ENCODE results near the gene FCRL4. TPM values are rescaled to one million over a fixed set of nuclear protein-coding genes. Genes with fewer than 3 reads are reported as not detected.
"Not testable (repeated sequence)": the region's sequence is repeated elsewhere in the genome, so short reads cannot be mapped to it uniquely, and the experiment has no call there.

FCRL4 gene
- total and polyA plus RNA-seq, 2 of the 4 experiments (the other 2 are of a cell fraction): not detected

- H3K9ac ChIP-seq (ENCODE audit: low read depth, low read length); H3K4me3 ChIP-seq (ENCODE audit: insufficient read depth, low read depth, low read length); H3K4me2 ChIP-seq (ENCODE audit: low read depth, low read length); H2BK120ac ChIP-seq (ENCODE audit: low read depth, low read length); H3K9me1 ChIP-seq (ENCODE audit: insufficient read depth, low read length); H2AFZ ChIP-seq (replicated peaks; ENCODE audit: low read length, poor library complexity); H2AK9ac ChIP-seq (replicated peaks; ENCODE audit: low read depth, low read length, poor library complexity); DNase-seq; H2BK5ac ChIP-seq (ENCODE audit: low read depth, low read length, poor library complexity, severe bottlenecking); H4K91ac ChIP-seq (ENCODE audit: insufficient read depth, low read depth, low read length); H4K8ac ChIP-seq (ENCODE audit: low read depth in 2 of 2, low read length in 2 of 2); dilution Hi-C loops (cut with HindIII; ENCODE audit: low sequenced_read_pairs, unreplicated experiment); H3K36me3 ChIP-seq (ENCODE audit: control insufficient read depth, insufficient read depth, low read length); H2BK15ac ChIP-seq (ENCODE audit: low read depth, low read length); intact Hi-C loops (cut with micrococcal nuclease); CTCF ChIA-PET; H3K27ac ChIP-seq (ENCODE audit: insufficient read depth, low read length); H3K9me3 ChIP-seq (ENCODE audit: control insufficient read depth, insufficient read depth, low read length); H4K5ac ChIP-seq (ENCODE audit: low read depth, low read length); H2AK5ac ChIP-seq (ENCODE audit: low read depth, low read length); H3K23ac ChIP-seq (ENCODE audit: low read depth, low read length); ATAC-seq (ENCODE audit: low read depth); H3K56ac ChIP-seq (ENCODE audit: extremely low read depth, insufficient read depth, low read length); H3K27me3 ChIP-seq (ENCODE audit: control insufficient read depth, insufficient read depth, low read length); POLR2A ChIA-PET (ENCODE audit: unreplicated experiment); H4K20me1 ChIP-seq (ENCODE audit: insufficient read depth, low read length); H3K18ac ChIP-seq (ENCODE audit: low read depth, low read length); H2BK20ac ChIP-seq (ENCODE audit: low read depth, low read length); BruUV-seq (replicated peaks); H3K79me1 ChIP-seq (ENCODE audit: low read depth in 1 of 2, low read length in 2 of 2); H3K14ac ChIP-seq (replicated peaks; ENCODE audit: low read depth, low read length); H3K4me1 ChIP-seq (ENCODE audit: control insufficient read depth, insufficient read depth, low read length); in situ Hi-C loops (cut with MboI; ENCODE audit: low sequenced_read_pairs); H3K4ac ChIP-seq (ENCODE audit: low read depth, low read length): not testable (repeated sequence)
- WGBS, 2 experiments (ENCODE audit: extremely low coverage in 2 of 2, insufficient read length in 1 of 2): no CpG with 5 or more reads among the region's 1 CpG
- TF ChIP-seq MAFK (IDR thresholded peaks at IDR 0.05; ENCODE audit: low read depth, low read length): peak; percentile 26; the same call in 1 of the 2 replicates
Observed at GRCh38 chr1:157548081-157548480, 49.8 kb downstream of the FCRL4 start.

Data from IMR-90 (cell line).